A549 (cell line): ENCODE measurements around the gene ZCCHC17. TPM values are rescaled to one million over a fixed set of nuclear protein-coding genes. Genes with fewer than 3 reads are reported as not detected.
"Not testable (repeated sequence)": the region's sequence is repeated elsewhere in the genome, so short reads cannot be mapped to it uniquely, and the experiment has no call there.

ENCODE experiments used
- ATAC-seq, 2 experiments: fragments of 200-7000 bp in 1 of 2; fragments of >200 bp in 1 of 2; cut with Nextera tagmentation in 1 of 2; cut with Tn5 transposase in 1 of 2; 3 replicates each; pipeline versions ENCODE4 v1.8.0 to v1.9.1; 2018 to 2020; ENCODE audit warnings: mild to moderate bottlenecking in 1 of 2, moderate library complexity in 1 of 2
- CTCF ChIA-PET: fragments of 300-600 bp; sonication (Branson Sonifier 250); formaldehyde crosslinking; extraction: SDS; loops from one replicate; lab custom pipeline; 2021; ENCODE audit warnings: antibody characterized with exemption, inconsistent platforms; lab: Yijun Ruan, JAX
- POLR2A ChIA-PET: fragments of 350-600 bp; formaldehyde crosslinking; extraction: SDS; loops from one replicate; lab custom pipeline; 2021; ENCODE audit warnings: antibody characterized with exemption, inconsistent platforms; lab: Yijun Ruan, JAX
- DNase-seq, 2 experiments: peaks; one replicate each; pipeline versions ENCODE4 v3.0.0 to v3.0.0-alpha.2; 2011 to 2016; ENCODE audit warnings: low read depth in 1 of 2, low spot score in 1 of 2
- FAIRE-seq: peaks from 2 replicates; lab custom pipeline; 2011; peaks lifted over from hg19 to GRCh38; lab: Jason Lieb, UNC
- H3K27ac ChIP-seq, 2 experiments: fragments of >200 bp; sonication (Bioruptor Twin); formaldehyde crosslinking; 3 replicates each; pipeline ENCODE4 v1.5.1; 2016 to 2017
- H3K4me1 ChIP-seq: fragments of >200 bp; sonication (Bioruptor Twin); formaldehyde crosslinking; 3 replicates; pipeline ENCODE4 v1.6.1; 2016
- H3K4me2 ChIP-seq: fragments of >200 bp; sonication (Bioruptor Twin); formaldehyde crosslinking; 3 replicates; pipeline ENCODE4 v1.6.1; 2016
- H3K4me3 ChIP-seq: fragments of >200 bp; sonication (Bioruptor Twin); formaldehyde crosslinking; 3 replicates; pipeline ENCODE4 v1.5.1; 2016
- H3K9me3 ChIP-seq: fragments of >200 bp; sonication (Bioruptor Twin); formaldehyde crosslinking; 3 replicates; pipeline ENCODE4 v1.6.1; 2016
- BHLHE40 ChIP-seq: IDR thresholded peaks from 2 replicates; pipeline ENCODE4 v1.6.1; 2012; ENCODE audit warnings: low read depth, low read length, inconsistent platforms
- CBX2 ChIP-seq: fragments of 200-600 bp; sonication (generic); IDR thresholded peaks from 2 replicates; pipeline ENCODE4 v1.6.1; 2016; ENCODE audit warnings: low read depth, mild to moderate bottlenecking, borderline replicate concordance
- CBX8 ChIP-seq: fragments of 200-600 bp; sonication (generic); IDR thresholded peaks from 2 replicates; pipeline ENCODE4 v1.6.1; 2016
- CHD2 ChIP-seq: fragments of 150-350 bp; IDR thresholded peaks from 2 replicates; pipeline ENCODE4 v1.6.1; 2014; ENCODE audit warnings: low read length; ENCODE audit not compliant: partially characterized antibody
- CHD4 ChIP-seq: fragments of 200-600 bp; sonication (generic); IDR thresholded peaks from 2 replicates; pipeline ENCODE4 v1.6.1; 2016; ENCODE audit warnings: antibody characterized with exemption, mild to moderate bottlenecking, borderline replicate concordance
- EHF ChIP-seq: fragments of 250-450 bp; sonication (Bioruptor Pico); IDR thresholded peaks from 2 replicates; pipeline ENCODE4 v1.5.0; 2020; ENCODE audit warnings: mild to moderate bottlenecking
- FOSB ChIP-seq: fragments of 250-450 bp; sonication (Bioruptor Pico); IDR thresholded peaks from 2 replicates; pipeline ENCODE4 v1.5.0; 2020; ENCODE audit warnings: mild to moderate bottlenecking, moderate library complexity
- FOXS1 ChIP-seq: fragments of 250-450 bp; sonication (Bioruptor Pico); IDR thresholded peaks from 2 replicates; pipeline ENCODE4 v1.5.0; 2020; ENCODE audit warnings: mild to moderate bottlenecking, moderate library complexity
- GATA3 ChIP-seq: IDR thresholded peaks from 2 replicates; pipeline ENCODE4 v1.6.1; 2012; ENCODE audit warnings: borderline replicate concordance
- HOXB5 ChIP-seq: fragments of 250-450 bp; sonication (Bioruptor Pico); IDR thresholded peaks from 2 replicates; pipeline ENCODE4 v1.5.0; 2020; ENCODE audit warnings: mild to moderate bottlenecking, moderate library complexity
- NFE2L2 ChIP-seq: fragments of 150-350 bp; conservative IDR thresholded peaks from 2 replicates; pipeline ENCODE4 v1.6.1; 2014; ENCODE audit warnings: low read length
- RFX5 ChIP-seq: fragments of 450-650 bp; IDR thresholded peaks from 2 replicates; pipeline ENCODE4 v1.7.1; 2014; ENCODE audit warnings: antibody characterized with exemption, mild to moderate bottlenecking, moderate library complexity
- SREBF2 ChIP-seq: fragments of 450-650 bp; IDR thresholded peaks from 2 replicates; pipeline ENCODE4 v1.6.1; 2014; ENCODE audit warnings: mild to moderate bottlenecking, moderate library complexity
- TFCP2L1 ChIP-seq: fragments of 250-450 bp; sonication (Bioruptor Pico); IDR thresholded peaks from 2 replicates; pipeline ENCODE4 v1.5.0; 2021; ENCODE audit warnings: mild to moderate bottlenecking
- ZC3H11A ChIP-seq: fragments of 450-650 bp; IDR thresholded peaks from 2 replicates; pipeline ENCODE4 v1.6.1; 2014; ENCODE audit warnings: antibody characterized with exemption, mild to moderate bottlenecking
- ZNF302 ChIP-seq: fragments of 250-450 bp; sonication (Bioruptor Pico); IDR thresholded peaks from 2 replicates; pipeline ENCODE4 v1.9.0; 2021; ENCODE audit warnings: inconsistent platforms, mild to moderate bottlenecking, moderate library complexity
- ZSCAN20 ChIP-seq: fragments of 250-450 bp; sonication (Bioruptor Pico); IDR thresholded peaks from 2 replicates; pipeline ENCODE4 v1.8.0; 2022; ENCODE audit warnings: mild to moderate bottlenecking, moderate library complexity
- WGBS: methylation state at CpG from one replicate; pipeline ENCODE4 v1.1.6; 2017; ENCODE audit errors: missing lambda C conversion rate; 5-methylcytosine and 5-hydroxymethylcytosine counted together
- polyA plus RNA-seq, 4 experiments: library from polyadenylated mRNA; depleted of rRNA in 3 of 4; stranded (reverse); fragments of >200 nt; fragmentation: RNase III in 1 of 4; extraction: RNeasy Plus Mini Kit Qiagen cat#74134 plus additional on column Dnase treatment in 1 of 4; gene quantifications; 2 replicates in 3 of 4; 3 replicates in 1 of 4; pipeline ENCODE4 v1.2.3, GENCODE V29; 2011 to 2017
- TF ChIP-seq, protein P1 (sequence below): IDR thresholded peaks from 2 replicates; pipeline ENCODE4 v1.6.1; 2012
- TF ChIP-seq, protein P2 (sequence below): IDR thresholded peaks from 2 replicates; pipeline ENCODE4 v1.6.1; 2012; ENCODE audit warnings: low read depth, borderline replicate concordance
- TF ChIP-seq, protein P3 (sequence below): IDR thresholded peaks from 2 replicates; pipeline ENCODE4 v1.6.1; 2012
- TF ChIP-seq, protein P4 (sequence below): fragments of 450-650 bp; IDR thresholded peaks from 2 replicates; pipeline ENCODE4 v1.6.1; 2014; ENCODE audit warnings: antibody characterized with exemption

Gene ZCCHC17
- polyA plus RNA-seq, 2 of the 4 experiments (the other 2 are of a cell fraction): 28.0 to 34.5 TPM

DNA sequence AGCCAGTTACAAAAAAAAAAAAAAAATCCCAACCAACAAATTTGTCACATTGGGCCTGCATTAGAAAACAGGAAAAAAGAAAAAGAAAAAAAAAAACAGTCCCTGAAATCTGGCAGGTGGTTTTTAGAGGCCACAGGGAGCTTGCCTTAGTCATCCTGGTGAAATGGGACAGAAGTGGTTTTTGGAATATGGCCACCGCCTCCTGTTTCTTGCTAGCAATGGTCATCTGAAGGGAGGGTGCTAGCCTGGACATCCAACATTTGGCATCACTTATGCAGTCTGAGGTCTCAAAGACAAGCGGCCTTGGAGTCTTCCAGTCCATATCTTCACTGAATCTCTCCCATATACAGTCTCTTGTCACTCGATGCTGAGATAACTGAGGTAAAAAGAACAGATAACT lies 37.1 kb upstream of the ZCCHC17 start:
- CTCF ChIA-PET: interaction anchor here (0.6 kb wide), 1 partner anchor 185 kb away, joined by 3 read pairs; no protein-coding TSS in a partner anchor

DNA sequence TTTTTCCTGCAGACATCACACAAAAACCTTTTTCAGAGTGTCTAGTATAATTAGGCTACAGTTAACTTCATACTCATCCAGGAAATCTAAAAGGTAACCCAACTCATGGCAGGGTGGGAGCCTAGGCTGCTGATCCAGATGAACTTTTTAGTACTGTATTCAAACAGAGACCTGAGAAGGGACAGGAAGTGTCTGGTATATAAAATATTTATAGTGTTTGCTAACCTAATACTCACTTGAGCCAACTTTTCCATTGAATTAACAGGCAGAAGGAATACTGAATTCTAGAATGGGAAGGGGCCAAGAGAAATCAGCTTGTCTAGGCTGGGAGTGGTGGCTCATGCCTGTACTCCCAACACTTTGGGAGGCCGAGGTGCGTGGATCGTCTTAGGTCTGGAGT lies 34.9 kb upstream of the ZCCHC17 start:
- ChIA-PET POLR2A (no interaction called here), CTCF (interaction anchor here (0.7 kb wide), 1 partner anchor 12 kb away, joined by 3 read pairs; no protein-coding TSS in a partner anchor)
- 100% methylated on average over 3 of the region's 3 CpGs for WGBS
- no peaks in the 10 kb centered on the region for H3K4me1 ChIP-seq
- TF ChIP-seq ZSCAN20 (CRISPR knock-in tag) (no peak), BHLHE40 (no peak), RFX5 (no peak), NFE2L2 (no peak), SREBF2 (no peak), ZC3H11A (no peak), CHD4 (no peak), ZNF302 (CRISPR knock-in tag) (no peak), CBX8 (no peak)
- TF ChIP-seq, protein P1, sequence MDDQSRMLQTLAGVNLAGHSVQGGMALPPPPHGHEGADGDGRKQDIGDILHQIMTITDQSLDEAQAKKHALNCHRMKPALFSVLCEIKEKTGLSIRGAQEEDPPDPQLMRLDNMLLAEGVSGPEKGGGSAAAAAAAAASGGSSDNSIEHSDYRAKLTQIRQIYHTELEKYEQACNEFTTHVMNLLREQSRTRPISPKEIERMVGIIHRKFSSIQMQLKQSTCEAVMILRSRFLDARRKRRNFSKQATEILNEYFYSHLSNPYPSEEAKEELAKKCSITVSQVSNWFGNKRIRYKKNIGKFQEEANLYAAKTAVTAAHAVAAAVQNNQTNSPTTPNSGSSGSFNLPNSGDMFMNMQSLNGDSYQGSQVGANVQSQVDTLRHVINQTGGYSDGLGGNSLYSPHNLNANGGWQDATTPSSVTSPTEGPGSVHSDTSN: no peak
- no peak overlapping the region for H3K4me2 ChIP-seq
- FAIRE-seq (no peak), ATAC-seq (no peak), DNase-seq (no peak)
- H3K27ac ChIP-seq: no peak overlapping the region
- H3K9me3 ChIP-seq: no peaks in the 10 kb centered on the region
- no peak overlapping the region for H3K4me3 ChIP-seq

More for the DNA sequence above, 37.1 kb upstream of the ZCCHC17 start:
- no peak for ATAC-seq
- Histone ChIP-seq H3K27ac (no peak overlapping the region), H3K9me3 (no peaks in the 10 kb centered on the region), H3K4me2 (no peak overlapping the region), H3K4me3 (no peak overlapping the region), H3K4me1 (no peaks in the 10 kb centered on the region)
- TF ChIP-seq FOSB (CRISPR knock-in tag): no peak
- no peak for TF ChIP-seq SREBF2
- TF ChIP-seq FOXS1 (CRISPR knock-in tag): no peak
- TF ChIP-seq, protein P2, sequence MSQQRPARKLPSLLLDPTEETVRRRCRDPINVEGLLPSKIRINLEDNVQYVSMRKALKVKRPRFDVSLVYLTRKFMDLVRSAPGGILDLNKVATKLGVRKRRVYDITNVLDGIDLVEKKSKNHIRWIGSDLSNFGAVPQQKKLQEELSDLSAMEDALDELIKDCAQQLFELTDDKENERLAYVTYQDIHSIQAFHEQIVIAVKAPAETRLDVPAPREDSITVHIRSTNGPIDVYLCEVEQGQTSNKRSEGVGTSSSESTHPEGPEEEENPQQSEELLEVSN: no peak
- no peak for TF ChIP-seq TFCP2L1 (CRISPR knock-in tag)
- TF ChIP-seq, protein P3, sequence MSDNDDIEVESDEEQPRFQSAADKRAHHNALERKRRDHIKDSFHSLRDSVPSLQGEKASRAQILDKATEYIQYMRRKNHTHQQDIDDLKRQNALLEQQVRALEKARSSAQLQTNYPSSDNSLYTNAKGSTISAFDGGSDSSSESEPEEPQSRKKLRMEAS: no peak
- TF ChIP-seq GATA3: no peak
- no peak for TF ChIP-seq HOXB5 (CRISPR knock-in tag)
- no peak for TF ChIP-seq CBX2
- no peak for TF ChIP-seq ZSCAN20 (CRISPR knock-in tag)
- TF ChIP-seq, protein P4, sequence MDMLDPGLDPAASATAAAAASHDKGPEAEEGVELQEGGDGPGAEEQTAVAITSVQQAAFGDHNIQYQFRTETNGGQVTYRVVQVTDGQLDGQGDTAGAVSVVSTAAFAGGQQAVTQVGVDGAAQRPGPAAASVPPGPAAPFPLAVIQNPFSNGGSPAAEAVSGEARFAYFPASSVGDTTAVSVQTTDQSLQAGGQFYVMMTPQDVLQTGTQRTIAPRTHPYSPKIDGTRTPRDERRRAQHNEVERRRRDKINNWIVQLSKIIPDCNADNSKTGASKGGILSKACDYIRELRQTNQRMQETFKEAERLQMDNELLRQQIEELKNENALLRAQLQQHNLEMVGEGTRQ: no peak
- TF ChIP-seq EHF (CRISPR knock-in tag): no peak
- no peak for TF ChIP-seq CHD2
- no peak for TF ChIP-seq BHLHE40
- POLR2A ChIA-PET: no interaction called here
- 88% methylated on average over 3 of the region's 3 CpGs for WGBS
- DNase-seq: no peak
- FAIRE-seq: no peak

DNA sequence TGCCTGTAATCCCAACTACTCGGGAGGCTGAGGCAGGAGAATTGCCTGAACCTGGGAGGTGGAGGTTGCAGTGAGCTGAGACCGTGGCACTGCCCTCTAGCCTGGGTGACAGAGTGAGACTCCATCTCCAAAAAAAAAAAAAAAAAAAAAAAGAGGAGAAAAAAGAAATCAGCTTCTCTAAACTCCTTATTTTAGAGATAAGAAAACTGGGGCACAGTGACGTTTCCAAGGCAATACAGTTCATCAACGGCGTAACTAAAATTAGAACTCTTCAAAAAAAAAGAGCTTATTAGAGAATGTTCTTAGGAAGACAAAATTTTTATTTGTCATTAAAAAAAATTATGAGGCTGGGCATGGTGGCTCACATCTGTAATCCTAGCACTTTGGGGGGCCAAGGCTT lies 34.4 kb upstream of the ZCCHC17 start:
- DNase-seq, POLR2A ChIA-PET, H3K9me3 ChIP-seq, H3K4me1 ChIP-seq, FAIRE-seq, H3K4me2 ChIP-seq, H3K27ac ChIP-seq, H3K4me3 ChIP-seq, ATAC-seq: not testable (repeated sequence)
- CTCF ChIA-PET: interaction anchor here (0.5 to 1.1 kb wide), 5 partner anchors 9 to 259 kb away, joined by 3 read pairs; no protein-coding TSS in a partner anchor
- 91% methylated on average over 3 of the region's 5 CpGs for WGBS
